GM03348 (cell line): Measurements from ENCODE around the gene CELSR1.
"Not testable (repeated sequence)": the region's sequence is repeated elsewhere in the genome, so short reads cannot be mapped to it uniquely, and the experiment has no call there.

Source experiments
- DNase-seq: peaks from one replicate; pipeline ENCODE4 v3.0.0; 2012; ENCODE audit warnings: low spot score

The CELSR1 gene

DNA sequence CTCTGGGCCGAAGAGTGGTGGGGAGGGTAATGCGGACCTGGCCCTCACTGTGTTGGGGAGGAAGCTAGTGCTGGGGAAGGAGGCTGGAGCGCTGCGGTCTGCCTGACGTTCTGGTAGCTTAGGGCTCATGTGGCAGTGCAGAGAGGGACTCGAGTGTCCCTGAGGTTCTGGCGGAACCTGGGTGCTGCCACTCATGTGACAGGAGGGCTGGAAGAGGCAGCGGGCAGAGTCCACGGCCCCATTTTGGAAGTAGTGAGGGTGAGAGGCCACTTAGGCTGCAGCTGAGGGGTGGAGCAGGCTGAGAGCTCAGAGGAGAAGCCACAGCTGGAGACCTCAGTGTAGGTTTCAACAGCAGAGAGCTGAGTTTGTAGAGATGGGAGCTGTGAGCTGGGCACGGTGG lies 218.1 kb downstream of the CELSR1 start:
- no peak for DNase-seq

DNA sequence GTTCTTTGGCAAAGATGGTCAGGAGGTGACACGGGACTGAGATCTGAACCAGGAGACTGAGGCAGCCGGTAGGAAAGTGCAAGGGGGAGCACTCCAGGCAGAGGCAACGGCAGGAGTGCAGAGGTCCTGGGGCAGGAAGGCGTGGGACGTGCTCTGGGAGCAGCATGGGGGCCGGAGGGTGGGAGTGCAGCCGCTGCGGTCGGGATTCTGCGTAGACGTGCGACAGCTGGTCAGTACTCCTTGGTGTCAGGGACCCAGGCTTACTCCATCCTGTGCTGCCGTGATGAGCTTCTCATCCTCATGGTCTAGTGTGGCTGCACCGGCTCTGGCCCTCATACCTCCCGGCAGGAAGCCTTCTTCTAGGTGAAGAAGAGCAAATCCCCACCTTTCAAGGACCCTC lies 218.8 kb downstream of the CELSR1 start:
- DNase-seq = no peak

DNA sequence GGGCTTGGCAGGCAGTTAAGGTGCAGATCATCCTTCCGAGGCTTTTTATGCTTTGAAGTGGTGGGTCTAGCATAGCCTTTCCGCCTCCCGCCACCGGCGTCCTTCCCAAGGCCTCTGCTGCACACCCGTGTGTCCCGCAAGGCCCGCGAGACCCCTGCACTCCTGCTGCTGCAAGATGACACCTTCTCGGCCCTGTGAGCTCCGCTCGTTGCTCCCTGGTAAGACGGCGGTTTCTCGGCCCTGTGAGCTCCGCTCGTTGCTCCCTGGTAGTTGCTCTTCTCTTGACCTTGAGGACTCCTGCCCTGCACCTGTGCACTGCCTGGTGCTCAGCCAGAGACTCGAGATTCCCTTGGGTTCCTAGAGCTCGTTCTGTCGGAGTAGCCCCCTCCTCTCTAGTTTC lies 219.8 kb downstream of the CELSR1 start:
- no peak for DNase-seq

DNA sequence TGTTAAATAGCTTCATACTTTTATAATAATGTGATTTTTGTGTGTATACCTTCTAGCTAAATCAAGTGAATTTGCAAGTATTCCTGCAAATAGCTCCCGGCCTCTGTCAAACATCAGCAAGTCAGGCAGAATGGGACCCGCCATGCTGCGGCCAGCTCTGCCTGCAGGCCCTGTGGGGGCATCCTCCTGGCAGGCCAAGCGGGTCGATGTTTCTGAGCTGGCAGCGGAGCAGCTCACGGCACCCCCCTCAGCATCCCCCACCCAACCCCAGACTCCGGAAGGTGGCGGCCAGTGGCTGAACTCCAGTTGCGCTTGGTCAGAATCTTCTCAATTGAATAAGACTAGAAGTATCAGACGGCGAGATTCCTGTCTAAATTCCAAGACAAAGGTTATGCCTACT lies 221.4 kb downstream of the CELSR1 start:
- no peak for DNase-seq

DNA sequence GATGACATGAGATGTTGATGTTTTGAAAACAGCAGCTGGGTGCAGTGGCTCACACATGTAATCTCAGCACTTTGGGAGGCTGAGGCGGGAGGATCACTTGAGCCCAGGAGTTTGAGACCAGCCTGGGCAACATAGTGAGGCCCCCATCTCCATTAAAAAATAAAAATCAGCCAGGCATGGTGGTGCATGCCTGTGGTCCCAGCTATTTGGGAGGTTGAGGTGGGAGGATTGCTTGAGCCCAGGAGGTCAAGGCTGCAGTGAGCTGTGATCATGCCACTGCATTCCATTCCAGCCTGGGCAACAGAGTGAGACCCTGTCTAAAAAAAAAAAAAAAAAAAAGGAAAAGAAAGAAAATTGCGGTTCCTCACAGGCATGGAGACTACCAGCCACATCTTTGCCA lies 224.6 kb downstream of the CELSR1 start:
- DNase-seq = not testable (repeated sequence)

DNA sequence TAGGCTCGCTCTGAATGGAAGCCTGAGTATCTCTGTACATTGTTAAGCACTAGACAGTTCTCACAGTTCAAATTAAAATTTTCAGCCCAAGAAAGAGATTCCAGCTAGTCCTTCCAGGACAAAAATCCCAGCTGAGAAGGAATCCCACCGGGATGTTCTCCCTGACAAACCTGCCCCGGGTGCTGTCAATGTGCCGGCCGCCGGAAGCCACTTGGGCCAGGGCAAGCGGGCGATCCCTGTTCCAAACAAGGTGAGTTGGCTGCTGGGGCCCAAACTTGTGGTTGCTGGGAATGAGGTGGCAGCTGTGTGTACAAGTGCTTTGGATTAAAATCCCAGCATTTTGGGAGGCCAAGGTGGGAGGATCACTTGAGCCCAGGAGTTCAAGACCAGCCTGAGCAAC lies 225.4 kb downstream of the CELSR1 start:
- DNase-seq = no peak
